Ovary (tissue), 3 donors: ENCODE results near the gene STRA6.

Experiments
- POLR2A ChIP-seq: fragments of 450-650 bp; IDR thresholded peaks from one replicate; pipeline ENCODE4 v1.6.1; 2017; ENCODE audit warnings: antibody characterized with exemption, mild to moderate bottlenecking, moderate library complexity
- TF ChIP-seq, protein P1 (sequence below), 3 donors: fragments of 450-650 bp in 2 of 3; fragments of 200-600 bp in 1 of 3; IDR thresholded peaks; one replicate each; pipeline versions ENCODE4 v1.5.1 to v1.8.0; 2016 to 2022; ENCODE audit warnings: antibody characterized with exemption in 3 of 3, mild to moderate bottlenecking in 1 of 3
- donor health status: DM: no; HTN: no; CAD: no.

DNA sequence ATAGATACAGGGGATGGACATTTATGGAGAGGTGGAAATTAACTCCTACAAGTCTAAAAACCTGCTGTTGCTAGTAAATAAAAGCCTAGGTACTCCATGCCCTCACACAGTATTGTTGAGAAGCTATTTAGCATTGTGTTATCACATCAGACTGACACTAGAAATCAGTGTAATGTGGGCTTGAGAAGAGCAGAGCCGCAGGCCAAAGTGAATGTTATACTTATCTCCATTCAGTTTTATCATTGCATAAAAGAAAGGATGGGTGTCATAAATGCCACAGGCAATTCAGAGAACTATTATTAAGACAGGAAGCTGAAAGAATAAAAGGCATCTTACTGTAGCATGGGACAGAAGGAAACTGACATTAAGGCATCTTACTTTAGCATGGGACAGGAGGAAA is 42.8 kb downstream of the STRA6 start:
- TF ChIP-seq, protein P1, sequence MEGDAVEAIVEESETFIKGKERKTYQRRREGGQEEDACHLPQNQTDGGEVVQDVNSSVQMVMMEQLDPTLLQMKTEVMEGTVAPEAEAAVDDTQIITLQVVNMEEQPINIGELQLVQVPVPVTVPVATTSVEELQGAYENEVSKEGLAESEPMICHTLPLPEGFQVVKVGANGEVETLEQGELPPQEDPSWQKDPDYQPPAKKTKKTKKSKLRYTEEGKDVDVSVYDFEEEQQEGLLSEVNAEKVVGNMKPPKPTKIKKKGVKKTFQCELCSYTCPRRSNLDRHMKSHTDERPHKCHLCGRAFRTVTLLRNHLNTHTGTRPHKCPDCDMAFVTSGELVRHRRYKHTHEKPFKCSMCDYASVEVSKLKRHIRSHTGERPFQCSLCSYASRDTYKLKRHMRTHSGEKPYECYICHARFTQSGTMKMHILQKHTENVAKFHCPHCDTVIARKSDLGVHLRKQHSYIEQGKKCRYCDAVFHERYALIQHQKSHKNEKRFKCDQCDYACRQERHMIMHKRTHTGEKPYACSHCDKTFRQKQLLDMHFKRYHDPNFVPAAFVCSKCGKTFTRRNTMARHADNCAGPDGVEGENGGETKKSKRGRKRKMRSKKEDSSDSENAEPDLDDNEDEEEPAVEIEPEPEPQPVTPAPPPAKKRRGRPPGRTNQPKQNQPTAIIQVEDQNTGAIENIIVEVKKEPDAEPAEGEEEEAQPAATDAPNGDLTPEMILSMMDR (IDR thresholded peaks at IDR 0.05): no peak
- TF ChIP-seq POLR2A: no peak
